ENCODE results near the gene CFAP299. TPM values are rescaled to one million over a fixed set of nuclear protein-coding genes. Genes with fewer than 3 reads are reported as not detected.
"Not testable (repeated sequence)": the region's sequence is repeated elsewhere in the genome, so short reads cannot be mapped to it uniquely, and the experiment has no call there.

CFAP299 gene
- total RNA-seq (2014; rRNA removed; shearing (Covaris generic)), result not detected in 2 replicates
- not detected in 2 replicates for polyA plus RNA-seq (2014; cell fraction: nucleus; rRNA removed)

DNA sequence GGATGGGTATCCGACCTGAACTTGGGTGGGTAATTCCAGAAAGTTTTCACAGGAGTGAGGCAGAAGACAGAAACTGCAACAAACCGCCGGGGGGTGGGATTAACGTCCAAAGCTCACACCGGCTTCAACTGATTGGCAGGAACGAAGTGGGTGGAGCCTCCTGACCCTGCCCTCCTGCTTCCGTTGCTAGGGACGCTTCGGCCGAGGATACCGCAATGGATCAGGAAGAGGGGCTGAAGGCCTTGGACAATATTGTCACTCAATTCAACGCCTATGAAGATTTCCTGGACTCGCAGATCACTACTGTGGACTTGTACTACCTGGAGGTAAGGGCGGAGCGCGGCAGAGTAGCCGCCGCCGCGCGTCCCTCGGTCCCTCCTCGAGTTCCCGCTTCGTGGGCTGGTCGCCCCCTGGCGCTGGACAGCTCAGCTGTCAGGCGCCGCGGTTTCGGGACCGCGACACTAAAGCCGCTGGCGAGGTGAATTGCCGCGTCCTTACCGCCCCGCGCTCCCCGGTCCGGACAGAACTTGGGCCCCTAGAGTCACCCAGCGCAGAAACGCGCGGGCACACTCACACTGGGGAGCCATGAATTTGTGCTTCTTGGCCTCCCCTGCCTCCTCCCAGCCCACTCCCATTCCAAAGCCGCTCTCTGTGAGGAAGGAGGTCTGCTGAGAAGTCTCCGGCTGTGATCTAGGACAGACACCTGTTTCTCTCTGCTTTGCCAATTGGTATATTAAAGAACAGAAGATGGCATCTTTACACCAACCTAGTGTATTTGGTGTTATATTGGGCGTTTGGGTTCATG is at the start of gene CFAP299:
Gene CFAP299 (plus strand): TSS at position 177 of the 805 bp plus-strand sequence.
- peak; percentile 69 for DNase-seq (ENCODE audit: extremely low read depth, low read depth)

DNA sequence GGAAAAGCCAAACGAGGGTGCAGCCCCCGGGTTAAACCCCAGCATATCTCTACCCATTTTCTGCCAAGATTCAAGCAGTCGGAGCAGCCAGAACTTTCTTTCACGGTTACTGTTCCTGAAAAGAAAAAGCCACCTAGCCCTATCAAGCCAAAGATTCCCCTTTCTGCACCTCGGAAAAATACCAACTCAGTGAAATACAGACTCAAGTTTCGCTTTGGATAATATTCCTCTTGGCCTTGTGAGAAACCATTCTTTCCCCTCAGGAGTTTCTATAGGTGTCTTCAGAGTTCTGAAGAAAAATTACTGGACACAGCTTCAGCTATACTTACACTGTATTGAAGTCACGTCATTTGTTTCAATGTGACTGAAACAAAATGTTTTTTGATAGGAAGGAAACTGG is 49.1 kb upstream of the CFAP299 start:
- no peak for DNase-seq (ENCODE audit: extremely low read depth, low read depth)

DNA sequence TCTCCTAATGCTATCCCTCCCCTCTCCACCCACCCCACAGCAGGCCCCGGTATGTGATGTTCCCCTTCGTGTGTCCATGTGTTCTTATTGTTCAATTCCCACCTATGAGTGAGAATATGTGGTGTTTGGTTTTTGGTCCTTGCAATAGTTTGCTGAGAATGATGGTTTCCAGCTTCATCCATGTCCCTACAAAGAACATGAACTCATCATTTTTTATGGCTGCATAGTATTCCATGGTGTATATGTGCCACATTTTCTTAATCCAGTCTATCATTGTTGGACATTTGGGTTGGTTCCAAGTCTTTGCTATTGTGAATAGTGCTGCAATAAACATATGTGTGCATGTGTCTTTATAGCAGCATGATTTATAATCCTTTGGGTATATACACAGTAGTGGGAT is 44.9 kb upstream of the CFAP299 start:
- not testable (repeated sequence) for DNase-seq (ENCODE audit: extremely low read depth, low read depth)

DNA sequence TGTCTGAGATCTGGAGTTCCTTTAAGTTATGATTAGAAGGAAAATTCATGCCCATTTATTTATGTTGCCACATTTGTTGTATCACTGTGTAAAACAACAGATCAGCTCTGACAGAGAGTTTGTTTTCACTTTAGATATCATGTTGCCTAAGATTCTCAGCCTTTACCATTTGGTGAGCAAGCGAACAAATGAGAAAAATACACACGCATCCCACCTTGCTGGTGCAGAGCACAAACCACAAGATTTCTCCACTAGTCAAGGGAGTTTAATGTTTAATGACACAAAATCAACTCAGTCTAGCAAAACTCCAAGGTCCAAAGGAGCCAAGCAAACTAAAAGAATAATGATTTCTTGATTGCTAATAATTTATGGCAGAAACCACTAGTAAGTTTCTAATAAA is 41.3 kb upstream of the CFAP299 start:
- DNase-seq (ENCODE audit: extremely low read depth, low read depth), result no peak

DNA sequence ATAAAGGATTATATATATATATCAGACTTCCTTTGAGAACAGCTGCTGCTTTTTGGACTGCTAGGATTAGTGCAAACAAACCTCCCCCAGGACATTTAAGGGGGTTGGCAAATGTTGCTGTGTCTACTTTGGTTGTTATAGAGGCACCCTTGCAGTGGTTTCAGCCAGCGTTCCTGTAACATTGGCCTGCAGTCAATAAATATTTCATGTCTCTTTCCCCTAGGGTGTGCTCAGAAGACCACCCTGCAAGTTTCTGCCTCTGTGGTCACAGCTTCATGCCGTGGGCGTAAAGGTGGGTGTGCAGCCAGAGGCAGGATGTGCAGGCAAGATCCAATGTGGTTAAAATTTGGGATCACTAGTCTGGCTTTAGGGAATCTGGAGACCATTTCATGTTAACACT is 40.2 kb upstream of the CFAP299 start:
- DNase-seq (ENCODE audit: extremely low read depth, low read depth), result no peak

DNA sequence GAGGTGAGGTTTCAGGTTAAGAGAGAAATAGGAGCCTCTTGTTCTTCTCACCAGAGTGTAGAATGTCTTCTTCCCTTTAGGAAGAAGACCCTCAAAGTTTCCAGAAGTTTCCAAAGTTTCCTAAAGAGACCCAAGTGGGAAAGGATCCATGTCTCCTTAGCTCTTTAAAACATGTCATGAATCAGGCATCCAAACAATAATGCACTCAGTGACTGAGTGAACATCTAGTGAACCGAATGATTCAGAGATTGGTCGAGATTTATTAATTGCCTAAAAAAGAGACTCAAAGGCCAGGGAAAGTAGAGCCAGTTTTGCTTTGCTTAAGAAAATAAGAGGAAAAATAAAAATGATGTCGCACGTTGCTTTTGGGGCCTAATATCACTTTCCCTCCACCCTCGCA is 39.7 kb upstream of the CFAP299 start:
- no peak for DNase-seq (ENCODE audit: extremely low read depth, low read depth)

DNA sequence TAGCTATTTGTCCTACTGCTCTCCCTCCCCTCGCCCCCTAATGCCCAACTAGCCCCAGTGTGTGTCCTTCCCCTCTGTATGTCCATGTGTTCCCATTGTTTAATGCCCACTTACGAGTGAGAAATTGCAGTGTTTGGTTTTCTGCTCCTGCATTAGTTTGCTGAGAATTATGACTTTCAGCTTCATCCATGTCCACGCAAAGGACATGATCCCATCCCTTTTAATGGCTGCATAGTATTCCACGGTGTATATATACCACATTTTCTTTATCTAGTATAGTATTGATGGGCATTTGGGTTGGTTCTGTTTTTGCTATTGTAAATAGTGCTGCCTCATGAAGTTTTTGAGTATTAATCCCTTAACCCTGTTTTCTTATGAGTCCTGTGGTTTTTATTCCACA is 33.6 kb upstream of the CFAP299 start:
- no peak for DNase-seq (ENCODE audit: extremely low read depth, low read depth)

DNA sequence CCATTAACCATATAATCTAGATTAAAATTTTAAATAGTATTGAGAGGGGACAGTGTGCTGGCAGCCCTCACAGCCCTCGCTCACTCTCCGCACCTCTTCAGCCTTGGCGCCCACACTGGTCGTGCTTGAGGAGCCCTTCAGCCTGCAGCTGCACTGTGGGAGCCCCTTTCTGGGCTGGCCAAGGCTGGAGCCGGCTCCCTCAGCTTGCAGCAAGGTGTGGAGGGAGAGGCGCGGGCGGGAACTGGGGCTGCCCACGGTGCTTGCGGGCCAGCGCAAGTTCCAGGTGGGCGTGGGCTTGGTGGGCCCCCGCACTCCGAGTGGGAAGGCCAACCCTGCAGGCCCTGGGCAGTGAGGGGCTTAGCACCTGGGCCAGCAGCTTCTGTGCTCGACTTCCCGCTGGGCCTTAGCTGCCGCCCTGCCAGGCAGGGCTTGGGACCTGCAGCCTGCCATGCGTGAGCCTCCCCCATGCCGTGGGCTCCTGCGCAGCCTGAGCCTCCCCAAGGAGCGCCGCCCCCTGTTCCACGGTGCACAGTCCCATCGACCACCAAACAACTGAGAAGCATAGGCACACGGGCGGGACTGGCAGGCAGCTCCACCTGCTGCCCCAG is 32.8 kb upstream of the CFAP299 start:
- DNase-seq (ENCODE audit: extremely low read depth, low read depth), result no peak

DNA sequence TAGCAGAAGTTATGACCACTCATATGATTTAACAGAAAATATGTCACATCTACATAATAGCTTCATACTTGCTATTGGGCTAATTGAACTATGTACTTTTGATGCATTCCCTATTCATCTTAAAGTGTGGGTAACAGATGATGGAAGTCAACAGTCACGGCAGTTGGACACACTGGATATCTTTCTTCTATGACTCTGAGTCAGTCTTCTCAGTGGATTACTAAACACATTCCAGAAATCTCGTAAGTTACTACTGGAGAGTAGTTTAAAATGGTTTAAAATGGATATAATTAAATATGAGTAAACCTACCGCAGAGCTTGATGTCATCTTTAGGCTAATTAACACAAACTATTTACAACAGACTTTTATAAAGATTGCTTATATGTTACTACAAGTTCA is 30.1 kb upstream of the CFAP299 start:
- no peak for DNase-seq (ENCODE audit: extremely low read depth, low read depth)

DNA sequence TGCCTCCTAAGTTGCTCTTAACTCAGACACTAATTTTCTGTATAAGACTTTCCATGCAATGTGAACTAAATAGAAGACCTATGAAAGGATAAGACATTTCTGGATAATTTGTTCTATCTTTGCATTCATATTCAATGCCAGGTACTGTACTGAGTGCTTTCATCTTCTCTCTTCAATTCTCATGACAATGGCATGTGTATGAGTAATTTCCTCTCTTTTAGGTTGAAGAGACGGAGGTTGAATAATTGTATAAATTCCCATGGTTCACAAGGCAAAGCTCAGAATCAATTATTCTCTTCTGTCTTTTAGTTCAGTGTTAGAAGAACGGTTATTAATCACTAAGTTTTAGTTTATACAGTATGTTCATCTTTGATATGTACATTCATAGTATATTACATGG is 29.3 kb upstream of the CFAP299 start:
- no peak for DNase-seq (ENCODE audit: extremely low read depth, low read depth)

DNA sequence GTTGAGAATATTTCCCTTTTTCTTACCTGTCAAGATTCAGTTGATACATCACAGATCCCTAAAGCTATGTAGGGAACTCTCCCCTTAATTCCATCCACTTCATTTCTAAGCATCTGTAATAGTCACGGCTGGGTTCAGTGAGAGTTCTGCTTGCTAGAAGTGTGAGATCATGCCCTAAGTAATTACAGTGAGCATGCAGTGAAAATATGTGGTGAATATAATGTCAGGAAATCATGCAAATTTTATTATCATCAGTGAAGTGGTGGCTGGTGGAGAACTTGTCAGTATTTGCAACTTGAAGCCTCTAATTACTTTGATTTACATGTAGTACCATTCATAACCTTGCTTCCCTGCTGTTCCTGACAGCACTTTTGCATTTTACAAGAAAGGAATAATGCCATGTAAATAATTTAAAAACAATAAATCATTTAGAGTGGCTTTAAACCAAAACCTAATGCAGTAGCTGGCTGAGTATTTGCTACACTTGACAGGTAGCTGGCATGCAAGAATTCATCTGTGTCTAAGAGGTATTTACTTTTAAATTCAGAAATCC is 28.3 kb upstream of the CFAP299 start:
- no peak for DNase-seq (ENCODE audit: extremely low read depth, low read depth)

DNA sequence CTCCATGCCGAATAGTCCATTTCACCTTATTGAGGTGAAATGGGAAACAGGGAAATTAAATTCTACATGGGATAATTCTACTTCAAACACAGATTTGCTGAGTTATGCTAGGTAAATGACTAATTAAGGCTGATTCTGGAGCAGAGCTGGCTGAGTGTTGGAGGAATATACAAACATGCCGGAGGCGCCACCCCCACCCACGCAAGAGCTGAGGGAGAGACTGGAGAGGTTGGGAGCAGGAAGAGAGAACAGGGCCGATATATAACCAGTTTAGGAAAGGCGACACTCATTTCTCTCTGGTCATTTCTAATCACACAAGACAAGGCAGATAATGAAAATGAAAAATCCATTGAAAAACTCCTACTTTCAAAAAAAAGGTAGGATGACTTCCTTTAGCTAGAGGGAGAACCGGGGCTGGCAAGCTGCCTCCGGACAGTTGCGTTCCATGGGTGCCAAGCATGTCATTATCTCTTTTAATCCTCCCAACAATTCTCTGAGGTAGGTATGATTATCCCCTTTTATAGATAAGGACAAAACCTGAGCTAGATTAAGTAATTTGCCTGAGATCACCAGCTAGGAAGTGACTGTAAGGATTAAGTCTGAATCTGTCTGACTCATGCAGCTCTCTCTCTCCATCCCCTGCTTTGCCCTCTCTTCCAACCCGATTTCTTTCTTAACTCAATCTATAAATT is 27.6 kb upstream of the CFAP299 start:
- no peak for DNase-seq (ENCODE audit: extremely low read depth, low read depth)

DNA sequence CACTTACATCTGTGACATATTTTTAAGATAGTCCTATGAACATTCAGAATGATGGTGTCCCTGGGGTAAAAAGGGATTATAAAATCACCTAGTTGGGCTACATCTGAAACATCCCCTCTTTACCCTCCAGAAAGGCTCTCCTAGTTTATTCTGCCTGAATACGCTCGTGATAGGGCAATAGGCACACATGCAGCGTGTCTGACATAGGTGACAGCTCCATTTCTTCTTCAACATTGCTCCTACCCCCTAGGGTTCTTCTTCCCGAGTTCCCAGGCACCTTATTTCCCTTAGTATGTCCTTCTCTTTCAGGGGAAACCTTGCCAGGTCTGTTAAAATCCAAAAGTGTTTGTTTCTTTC is 27.1 kb upstream of the CFAP299 start:
- DNase-seq (ENCODE audit: extremely low read depth, low read depth), result no peak

DNA sequence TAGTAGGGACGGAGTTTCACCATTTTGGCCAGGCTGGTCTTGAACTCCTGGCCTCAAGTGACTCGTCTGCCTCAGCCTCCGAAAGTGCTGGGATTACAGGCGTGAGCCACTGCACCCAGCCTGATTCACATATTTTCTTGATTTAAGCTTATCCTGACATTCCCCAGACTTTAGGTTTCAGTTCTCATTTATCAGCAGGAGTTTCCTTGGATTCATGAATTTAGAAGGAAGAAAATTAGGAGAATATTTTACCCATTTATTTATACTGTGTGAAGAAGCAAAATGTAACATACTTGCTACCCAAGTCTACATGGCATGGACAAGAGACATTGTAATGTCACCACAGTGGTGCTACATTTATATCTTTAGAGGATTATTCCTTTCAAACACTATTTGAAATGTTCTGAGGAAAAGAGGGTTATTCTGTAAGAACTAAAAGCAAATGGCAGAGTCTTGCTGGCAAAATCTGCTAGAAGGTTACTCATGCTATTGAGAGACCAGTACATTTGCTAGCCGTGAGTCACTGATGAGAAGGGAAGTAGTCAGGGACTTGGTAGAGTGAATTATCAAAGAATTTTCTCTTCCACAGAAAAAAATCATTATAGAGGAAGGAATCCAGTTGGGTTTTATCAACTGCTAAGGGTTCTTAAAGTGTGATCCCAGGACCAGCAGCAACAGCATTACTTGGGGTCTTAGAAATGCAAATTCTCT is 26.1 kb upstream of the CFAP299 start:
- DNase-seq (ENCODE audit: extremely low read depth, low read depth), result no peak

DNA sequence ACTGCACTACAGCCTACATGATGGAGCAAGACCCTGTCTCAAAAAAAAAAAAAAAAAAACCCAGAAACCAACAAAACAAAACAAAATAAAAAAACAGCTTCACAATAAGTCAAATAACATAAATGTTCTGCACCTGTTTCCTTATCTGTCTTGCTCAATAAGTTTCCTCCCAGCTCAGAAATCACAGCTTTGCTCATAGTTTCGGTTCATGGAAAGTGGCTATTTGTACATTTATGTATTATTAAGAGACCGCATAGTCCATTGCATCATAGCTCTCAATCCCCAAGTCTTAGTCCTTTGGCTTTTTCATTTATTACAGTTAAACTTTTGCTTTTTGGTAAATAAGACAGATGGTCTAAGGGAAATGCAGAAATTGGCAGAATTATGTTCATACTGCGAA is 24.4 kb upstream of the CFAP299 start:
- DNase-seq (ENCODE audit: extremely low read depth, low read depth), result no peak

DNA sequence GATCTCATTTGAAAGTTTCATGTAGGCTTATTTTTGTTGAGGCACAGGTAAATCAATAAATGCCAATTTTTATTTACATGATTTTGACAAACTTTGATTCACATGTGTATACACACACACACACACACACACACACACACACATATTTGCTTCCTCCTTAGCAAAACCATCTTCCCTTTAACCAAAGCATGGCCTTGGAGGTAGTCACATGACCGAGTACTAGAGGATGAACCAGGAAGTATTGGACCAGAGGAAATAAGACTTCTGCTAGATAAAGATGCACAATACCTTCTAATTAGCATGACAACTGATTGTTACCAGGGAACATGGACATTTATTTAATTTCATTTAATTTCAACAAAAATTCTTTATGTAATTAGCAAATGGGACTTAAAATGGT is 23.4 kb upstream of the CFAP299 start:
- DNase-seq (ENCODE audit: extremely low read depth, low read depth), result no peak

DNA sequence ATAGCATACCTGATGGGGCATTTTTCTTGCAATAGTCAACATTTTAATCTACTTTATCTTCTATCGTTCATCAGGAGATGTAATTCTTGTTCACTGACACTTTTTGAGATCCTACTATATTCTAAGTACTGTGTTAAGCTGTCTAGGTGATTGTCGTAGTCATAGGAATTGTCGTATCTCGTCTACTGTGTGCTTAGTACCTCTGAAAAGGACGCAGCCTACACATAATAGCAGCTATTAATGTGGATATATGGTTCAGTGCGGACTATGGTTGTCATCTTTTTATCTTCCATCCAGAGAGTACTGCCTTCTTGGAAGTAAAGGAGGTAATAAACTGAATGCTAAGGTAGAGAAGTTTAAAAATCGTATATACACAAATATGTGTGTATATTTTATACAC is 21.9 kb upstream of the CFAP299 start:
- DNase-seq (ENCODE audit: extremely low read depth, low read depth), result no peak

DNA sequence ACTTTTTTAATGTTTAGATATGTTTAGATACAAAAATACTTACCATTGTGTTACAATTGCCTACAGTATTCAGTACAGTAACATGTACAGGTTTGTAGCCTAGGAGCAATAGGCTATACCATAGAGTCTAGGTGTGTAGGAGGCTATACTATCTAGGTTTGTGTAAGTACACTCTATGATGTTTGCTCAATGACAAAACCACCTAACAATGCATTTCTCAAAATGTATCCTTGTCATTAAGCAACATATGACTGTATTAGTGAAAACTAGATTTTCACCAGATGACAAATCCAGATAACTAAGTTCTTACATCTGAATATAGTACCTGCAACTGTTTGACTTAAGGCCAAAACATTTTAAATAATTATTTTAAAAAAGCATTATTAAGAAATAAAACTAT is 19.7 kb upstream of the CFAP299 start:
- not testable (repeated sequence) for DNase-seq (ENCODE audit: extremely low read depth, low read depth)

DNA sequence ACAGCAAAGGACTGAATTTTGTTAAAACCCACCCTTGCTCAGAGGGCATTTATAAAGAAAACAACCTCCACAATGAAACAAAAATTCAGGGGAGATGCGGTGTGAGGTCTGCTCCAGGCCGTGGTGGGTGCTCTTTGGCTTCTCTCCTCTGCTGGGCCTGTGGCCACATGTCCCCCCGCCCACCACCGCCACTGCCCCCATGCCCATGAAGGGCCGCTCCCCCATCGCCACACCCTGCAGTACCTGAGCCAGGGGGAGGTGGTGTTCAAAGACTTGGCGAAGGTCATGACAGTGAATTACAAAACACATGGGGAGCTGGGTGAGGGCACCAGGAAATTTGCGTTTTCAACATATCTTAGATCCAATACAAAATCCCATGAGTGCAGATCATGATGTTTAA is 14.2 kb upstream of the CFAP299 start:
- DNase-seq (ENCODE audit: extremely low read depth, low read depth), result no peak

DNA sequence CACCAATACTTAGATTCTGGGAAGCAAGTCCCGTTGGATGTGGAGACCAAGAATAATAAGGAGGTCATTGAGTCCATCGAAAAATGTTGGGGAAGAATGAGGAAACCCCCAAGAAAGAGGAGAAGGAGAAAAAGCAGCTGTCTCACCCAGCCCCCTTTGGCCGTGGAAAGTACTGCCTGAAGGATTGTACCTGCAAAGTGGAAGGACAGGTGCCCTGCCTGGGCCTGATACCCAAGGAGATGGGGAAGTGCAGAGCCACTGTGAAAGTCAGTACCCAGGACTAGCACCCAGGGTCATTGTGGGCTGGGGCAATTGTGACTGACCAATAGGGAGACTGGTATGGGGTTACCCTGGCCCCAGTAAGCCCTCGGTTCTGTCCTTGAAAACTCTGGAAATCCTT is 13.8 kb upstream of the CFAP299 start:
- DNase-seq (ENCODE audit: extremely low read depth, low read depth), result no peak

DNA sequence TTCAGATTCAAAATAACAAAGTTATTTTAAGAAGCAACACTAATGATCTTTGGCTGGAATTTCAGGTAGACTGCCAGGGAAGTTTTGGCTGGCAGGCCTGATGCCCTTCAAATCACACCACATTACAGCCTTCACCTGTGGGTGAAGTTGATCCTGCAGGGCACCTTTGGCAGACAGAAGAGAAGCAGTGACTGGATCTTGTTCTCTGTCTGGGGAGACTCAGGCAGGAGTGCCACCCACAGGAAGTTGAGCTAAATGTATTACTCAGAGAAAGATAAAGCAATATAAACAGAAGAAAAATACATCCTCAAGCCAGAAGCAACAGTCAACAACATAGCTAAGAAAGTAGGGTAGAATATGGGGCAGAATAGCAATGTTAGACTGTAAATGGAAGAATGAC is 12.8 kb upstream of the CFAP299 start:
- DNase-seq (ENCODE audit: extremely low read depth, low read depth), result no peak
